Ovary (tissue), 9 donors: ENCODE results near the gene CEP162. TPM values are rescaled to one million over a fixed set of nuclear protein-coding genes. Genes with fewer than 3 reads are reported as not detected.

Source experiments
- DNase-seq, 5 donors: peaks; one replicate each; pipeline ENCODE4 v3.0.0-alpha.2; 2019 to 2020
- H3K27ac ChIP-seq, 2 donors: fragments of 200-600 bp; one replicate each; pipeline versions ENCODE4 v1.5.1 to v1.8.0; 2019 to 2022
- H3K27me3 ChIP-seq: fragments of 200-600 bp; one replicate; pipeline ENCODE4 v1.8.0; 2022
- H3K36me3 ChIP-seq: fragments of 200-600 bp; sonication (generic); one replicate; pipeline ENCODE4 v1.5.1; 2019
- H3K4me1 ChIP-seq: one replicate; pipeline ENCODE4 v1.8.1; 2013; ENCODE audit warnings: mild to moderate bottlenecking, moderate library complexity; ENCODE audit not compliant: insufficient read depth
- H3K4me3 ChIP-seq: fragments of 200-600 bp; sonication (generic); one replicate; pipeline ENCODE4 v1.5.1; 2017
- H3K9me3 ChIP-seq, 2 donors: fragments of 200-600 bp in 1 of 2; sonication (generic) in 1 of 2; one replicate each; pipeline versions ENCODE4 v1.5.1 to v1.8.1; 2013 to 2019; ENCODE audit warnings: mild to moderate bottlenecking in 1 of 2, moderate library complexity in 1 of 2
- CTCF ChIP-seq, 3 donors: fragments of 450-650 bp in 2 of 3; fragments of 200-600 bp in 1 of 3; IDR thresholded peaks; one replicate each; pipeline versions ENCODE4 v1.5.1 to v1.8.0; 2016 to 2022; ENCODE audit warnings: antibody characterized with exemption in 3 of 3, mild to moderate bottlenecking in 1 of 3
- EP300 ChIP-seq: sonication (generic); formaldehyde crosslinking; IDR thresholded peaks from one replicate; pipeline ENCODE4 v1.6.1; 2017; ENCODE audit warnings: antibody characterized with exemption
- POLR2A ChIP-seq: fragments of 450-650 bp; IDR thresholded peaks from one replicate; pipeline ENCODE4 v1.6.1; 2017; ENCODE audit warnings: antibody characterized with exemption, mild to moderate bottlenecking, moderate library complexity
- whole genome bisulfite sequencing, 3 donors: extraction: QIAGEN DNeasy Blood & Tissue Kit in 1 of 3; methylation state at CpG; one replicate each; pipeline versions ENCODE4 v1.1.5 to v1.1.7; 2013 to 2017; 5-methylcytosine and 5-hydroxymethylcytosine counted together
- intact Hi-C, 4 donors: fragments of 100-400 bp; cut with DNase I; formaldehyde crosslinking; loops; one replicate each; pipeline versions ENCODE4 v1.11.0 to v1.15.1; 2022 to 2023
- polyA plus RNA-seq, 2 donors: library from polyadenylated mRNA; stranded (reverse); fragments of 200-250 nt in 1 of 2; fragments of 350-450 nt in 1 of 2; fragmentation: Illumina TruSeq in 1 of 2; extraction: RNeasy Lipid Tissue Mini Kit (QIAGEN cat#74804) in 1 of 2; gene quantifications; one replicate each; pipeline ENCODE4 v1.2.3, GENCODE V29; 2013 to 2014
- total RNA-seq, 7 donors: library from RNA; depleted of rRNA in 2 of 7; stranded (reverse); fragments of >200 nt in 2 of 7; fragmentation: NEBNext Ultra II Directional in 3 of 7; extraction: Animal tissue kit (Norgen Biotek cat#: 25700) in 3 of 7; gene quantifications; one replicate each; pipeline versions ENCODE4 v1.1.0 to v1.2.4, GENCODE V29; 2016 to 2023
- donor health status: DM: no; HTN: no; CAD: no; lungs with moderate emphysema.
- donor health status: DM: no; HTN: no; CAD: no.
- donor health status: Bipolar disorder and iron deficiency.
- donor health status: DM: yes; HTN: yes; CAD: no.
- donor health status: DM: no; HTN: no; CAD: no.
- donor health status: DM: yes; HTN: yes; CAD: no.

The CEP162 gene
- total and polyA plus RNA-seq, 9 donors = 5.3 to 16.8 (median 9.7) TPM

DNA sequence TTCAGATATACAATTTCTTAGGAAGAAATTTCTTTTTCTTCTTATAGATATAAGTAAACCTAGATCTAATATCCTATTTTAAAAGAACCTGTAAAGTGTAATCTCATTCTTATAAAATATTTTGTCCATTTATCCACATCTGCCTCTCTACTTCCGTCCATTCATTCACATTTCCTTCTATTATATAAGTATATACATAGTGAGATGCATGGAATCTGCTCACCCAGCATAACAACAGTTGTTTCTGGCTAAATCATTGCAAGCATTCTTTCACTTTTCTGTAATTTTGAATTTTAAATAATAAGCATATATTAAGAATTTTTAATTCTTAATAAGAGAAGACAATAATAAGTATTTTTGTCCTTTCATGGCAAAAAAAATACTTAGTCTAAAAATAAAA, 45.4 kb downstream of the CEP162 start:
- H3K4me1 ChIP-seq = peaks cover 2% of the 10 kb centered on the region
- no peak for DNase-seq
- intact Hi-C loops = no loop called here
- H3K9me3 ChIP-seq = no peaks in the 10 kb centered on the region
- no peak overlapping the region for H3K4me3 ChIP-seq
- TF ChIP-seq CTCF (IDR thresholded peaks at IDR 0.05) (no peak), EP300 (no peak)
- no peaks in the 10 kb centered on the region for H3K36me3 ChIP-seq
- H3K27me3 ChIP-seq = no peaks in the 10 kb centered on the region
- WGBS, 3 donors = 84 to 92% (median 88%) methylated on average over 1 of the region's 1 CpG
- H3K27ac ChIP-seq = no peak overlapping the region

DNA sequence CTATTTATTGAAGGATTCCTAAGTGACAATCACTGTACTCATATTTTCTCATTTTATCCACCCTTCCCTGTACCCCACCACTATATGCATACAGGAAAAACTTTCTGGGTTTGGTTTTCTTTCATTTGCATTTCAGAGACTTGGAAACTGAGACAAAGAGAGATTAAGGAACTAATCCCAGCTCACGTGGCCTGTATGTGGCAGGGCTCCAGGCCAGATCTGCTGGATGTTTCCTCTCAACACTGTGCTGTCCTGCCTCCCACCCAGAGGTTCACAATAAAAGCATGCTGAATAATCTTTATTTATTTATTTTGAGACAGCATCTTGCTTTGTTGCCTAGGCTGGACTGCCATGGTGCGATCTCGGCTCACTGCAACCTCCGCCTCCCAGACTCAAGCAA, 50.2 kb downstream of the CEP162 start:
- 71 to 79% (median 78%) methylated on average over 4 of the region's 4 CpGs for WGBS, 3 donors
- Histone ChIP-seq H3K9me3 (no peaks in the 10 kb centered on the region), H3K4me3 (no peak overlapping the region), H3K27ac (no peak overlapping the region), H3K4me1 (no peaks in the 10 kb centered on the region), H3K36me3 (no peaks in the 10 kb centered on the region), H3K27me3 (no peaks in the 10 kb centered on the region)
- TF ChIP-seq EP300 (no peak), CTCF (IDR thresholded peaks at IDR 0.05) (no peak), POLR2A (no peak)
- intact Hi-C loops = no loop called here
- no peak for DNase-seq

GRCh38 chr6:84172574-84172973, 54.9 kb downstream of the CEP162 start:
- Histone ChIP-seq H3K4me1 (no peaks in the 10 kb centered on the region), H3K27ac (no peak overlapping the region), H3K27me3 (no peaks in the 10 kb centered on the region), H3K9me3 (no peaks in the 10 kb centered on the region), H3K36me3 (no peaks in the 10 kb centered on the region), H3K4me3 (no peak overlapping the region)
- DNase-seq = no peak
- WGBS, 3 donors = 80 to 92% (median 81%) methylated on average over 1 of the region's 1 CpG
- intact Hi-C loops = no loop called here
- TF ChIP-seq EP300 (no peak), POLR2A (no peak), CTCF (IDR thresholded peaks at IDR 0.05) (no peak)

DNA sequence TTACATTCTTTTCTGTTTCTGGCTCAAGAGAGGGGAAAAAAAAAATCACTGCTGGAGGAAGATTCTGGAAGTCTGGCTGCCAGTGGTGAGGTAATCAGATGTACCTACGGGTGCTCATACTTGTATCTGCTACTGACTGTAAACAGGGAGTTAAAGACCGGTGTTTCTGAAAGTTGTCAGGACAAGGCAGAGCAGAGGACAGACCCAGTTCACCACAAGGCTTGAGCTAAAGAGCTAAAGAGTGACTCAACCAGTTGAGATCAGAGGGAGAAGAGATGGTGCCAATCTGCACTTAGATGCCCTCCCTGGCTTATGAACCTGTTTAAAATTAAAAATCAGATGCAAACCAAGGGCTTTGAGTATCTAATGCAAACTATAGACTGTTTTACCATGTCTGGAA, 55.4 kb downstream of the CEP162 start:
- Histone ChIP-seq H3K9me3 (no peaks in the 10 kb centered on the region), H3K36me3 (no peaks in the 10 kb centered on the region), H3K4me1 (no peaks in the 10 kb centered on the region), H3K27me3 (no peaks in the 10 kb centered on the region), H3K27ac (no peak overlapping the region), H3K4me3 (no peak overlapping the region)
- no peak for DNase-seq
- intact Hi-C loops = no loop called here
- 85 to 93% (median 92%) methylated on average over 2 of the region's 2 CpGs for WGBS, 3 donors
- TF ChIP-seq CTCF (IDR thresholded peaks at IDR 0.05) = no peak
- TF ChIP-seq EP300 = no peak
- no peak for TF ChIP-seq POLR2A

- no peaks in the 10 kb centered on the region for H3K9me3 ChIP-seq
- 96 to 100% (median 100%) methylated on average over 1 of the region's 1 CpG for WGBS, 3 donors
- H3K4me3 ChIP-seq = no peak overlapping the region
- H3K27ac ChIP-seq = no peak overlapping the region
- H3K27me3 ChIP-seq = no peaks in the 10 kb centered on the region
- no peak for DNase-seq
- H3K4me1 ChIP-seq = no peaks in the 10 kb centered on the region
- intact Hi-C loops = no loop called here
- TF ChIP-seq EP300 = no peak
- no peak for TF ChIP-seq CTCF (IDR thresholded peaks at IDR 0.05)
- no peak for TF ChIP-seq POLR2A
- H3K36me3 ChIP-seq = no peaks in the 10 kb centered on the region
These were observed 60.0 kb downstream of the CEP162 start for GRCh38 chr6:84167457-84167856.
